Measurements from ENCODE around the gene MIDN. TPM values are rescaled to one million over a fixed set of nuclear protein-coding genes. Genes with fewer than 3 reads are reported as not detected.
A peak's percentile ranks its signal among the peaks of the same experiment; 100 is the strongest.

Gene MIDN
- total RNA-seq, 2 donors from 2014 or later, result 35.8 to 42.9 TPM

GRCh38 chr19:1252221-1252820 is 3.9 kb downstream of the MIDN start:
- Histone ChIP-seq H3K27ac (peak overlapping the region; percentile 97 to 100), H3K4me3 (peak overlapping the region; percentile 87 to 95), H3K36me3 (peaks cover 16 to 31% of the 10 kb centered on the region in 2 donors), H3K27me3 (replicated peaks; ENCODE audit: insufficient read depth) (no peaks in the 10 kb centered on the region), H3K9me3 (no peaks in the 10 kb centered on the region), H3K4me1 (replicated peaks) (peaks cover 36% of the 10 kb centered on the region)
- WGBS, result 0% methylated on average over 22 of the region's 30 CpGs
- intact Hi-C loops (cut with DNase I), result no loop called here
- no peak for TF ChIP-seq POLR2A (IDR thresholded peaks at IDR 0.05)
- peak; percentile 75 for TF ChIP-seq POLR2AphosphoS5 (IDR thresholded peaks at IDR 0.05)
- TF ChIP-seq, protein P1, sequence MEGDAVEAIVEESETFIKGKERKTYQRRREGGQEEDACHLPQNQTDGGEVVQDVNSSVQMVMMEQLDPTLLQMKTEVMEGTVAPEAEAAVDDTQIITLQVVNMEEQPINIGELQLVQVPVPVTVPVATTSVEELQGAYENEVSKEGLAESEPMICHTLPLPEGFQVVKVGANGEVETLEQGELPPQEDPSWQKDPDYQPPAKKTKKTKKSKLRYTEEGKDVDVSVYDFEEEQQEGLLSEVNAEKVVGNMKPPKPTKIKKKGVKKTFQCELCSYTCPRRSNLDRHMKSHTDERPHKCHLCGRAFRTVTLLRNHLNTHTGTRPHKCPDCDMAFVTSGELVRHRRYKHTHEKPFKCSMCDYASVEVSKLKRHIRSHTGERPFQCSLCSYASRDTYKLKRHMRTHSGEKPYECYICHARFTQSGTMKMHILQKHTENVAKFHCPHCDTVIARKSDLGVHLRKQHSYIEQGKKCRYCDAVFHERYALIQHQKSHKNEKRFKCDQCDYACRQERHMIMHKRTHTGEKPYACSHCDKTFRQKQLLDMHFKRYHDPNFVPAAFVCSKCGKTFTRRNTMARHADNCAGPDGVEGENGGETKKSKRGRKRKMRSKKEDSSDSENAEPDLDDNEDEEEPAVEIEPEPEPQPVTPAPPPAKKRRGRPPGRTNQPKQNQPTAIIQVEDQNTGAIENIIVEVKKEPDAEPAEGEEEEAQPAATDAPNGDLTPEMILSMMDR (IDR thresholded peaks at IDR 0.05), result no peak
- peak; percentile 94 for DNase-seq (ENCODE audit: low spot score)

DNA sequence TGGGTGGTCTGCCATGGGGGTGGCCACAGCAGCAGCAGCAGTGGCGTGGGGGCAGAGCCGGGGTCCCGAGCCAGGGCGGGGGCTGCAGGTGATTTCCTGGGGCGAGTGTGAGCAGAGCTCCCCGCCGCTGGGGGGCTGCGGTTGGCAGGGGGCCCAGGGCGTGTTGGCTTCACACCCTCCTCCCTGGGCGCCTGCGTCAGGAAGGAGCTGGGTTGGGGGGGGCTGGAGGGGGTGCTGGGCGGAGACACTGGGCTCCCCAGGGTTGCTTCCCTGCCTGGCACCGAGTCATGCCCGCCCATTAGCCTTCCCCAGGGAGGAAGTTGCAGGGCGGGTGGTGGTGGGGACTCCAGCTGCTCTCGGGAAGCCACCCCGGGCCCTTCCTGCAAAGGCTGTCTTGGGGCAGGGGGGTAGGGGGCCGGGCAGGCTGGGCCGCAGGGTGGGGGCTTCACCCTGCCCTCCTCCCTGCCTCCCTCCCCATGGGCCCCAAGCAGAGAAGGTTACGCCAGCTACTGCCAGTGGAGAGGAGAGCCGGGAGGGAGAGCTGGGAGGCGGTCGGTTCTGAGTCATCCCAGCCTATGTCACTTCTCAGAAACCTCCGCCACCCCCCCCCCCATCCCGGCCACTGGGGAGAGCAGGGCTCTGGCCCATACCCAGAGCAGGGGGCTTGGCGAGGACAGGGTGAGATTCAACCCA is 4.6 kb downstream of the MIDN start:
- H3K4me1 ChIP-seq (replicated peaks), result peaks cover 36% of the 10 kb centered on the region

GRCh38 chr19:1253514-1254080 is 5.2 kb downstream of the MIDN start:
- H3K27me3 ChIP-seq (replicated peaks; ENCODE audit: insufficient read depth), result no peaks in the 10 kb centered on the region
- peak overlapping the region; percentile 87 to 95 for H3K4me3 ChIP-seq
- peaks cover 16 to 31% of the 10 kb centered on the region in 2 donors for H3K36me3 ChIP-seq
- TF ChIP-seq POLR2AphosphoS5 (IDR thresholded peaks at IDR 0.05), result peak; percentile 25
- no peak for TF ChIP-seq POLR2A (IDR thresholded peaks at IDR 0.05)
- TF ChIP-seq, protein P1 (IDR thresholded peaks at IDR 0.05), result no peak
- 25% methylated on average over 23 of the region's 23 CpGs for WGBS
- DNase-seq (ENCODE audit: low spot score), result peak; percentile 76
- intact Hi-C loops (cut with DNase I), result no loop called here
- peaks cover 39% of the 10 kb centered on the region for H3K4me1 ChIP-seq (replicated peaks)
- peak overlapping the region; percentile 97 to 100 for H3K27ac ChIP-seq
- no peaks in the 10 kb centered on the region for H3K9me3 ChIP-seq

More for the DNA sequence above, 4.6 kb downstream of the MIDN start:
- no peaks in the 10 kb centered on the region for H3K27me3 ChIP-seq (replicated peaks; ENCODE audit: insufficient read depth)
- intact Hi-C loops (cut with DNase I), result no loop called here
- H3K4me3 ChIP-seq, result peak overlapping the region; percentile 87 to 95
- DNase-seq (ENCODE audit: low spot score), result peak; percentile 91
- H3K36me3 ChIP-seq, result peaks cover 16 to 31% of the 10 kb centered on the region in 2 donors
- no peaks in the 10 kb centered on the region for H3K9me3 ChIP-seq
- peak overlapping the region; percentile 97 to 100 for H3K27ac ChIP-seq
- TF ChIP-seq, protein P1 (IDR thresholded peaks at IDR 0.05), result peak in 1 of 4 experiments; percentile 18
- peak; percentile 39 for TF ChIP-seq POLR2AphosphoS5 (IDR thresholded peaks at IDR 0.05)
- TF ChIP-seq POLR2A (IDR thresholded peaks at IDR 0.05), result no peak
- 2% methylated on average over 11 of the region's 26 CpGs for WGBS

DNA sequence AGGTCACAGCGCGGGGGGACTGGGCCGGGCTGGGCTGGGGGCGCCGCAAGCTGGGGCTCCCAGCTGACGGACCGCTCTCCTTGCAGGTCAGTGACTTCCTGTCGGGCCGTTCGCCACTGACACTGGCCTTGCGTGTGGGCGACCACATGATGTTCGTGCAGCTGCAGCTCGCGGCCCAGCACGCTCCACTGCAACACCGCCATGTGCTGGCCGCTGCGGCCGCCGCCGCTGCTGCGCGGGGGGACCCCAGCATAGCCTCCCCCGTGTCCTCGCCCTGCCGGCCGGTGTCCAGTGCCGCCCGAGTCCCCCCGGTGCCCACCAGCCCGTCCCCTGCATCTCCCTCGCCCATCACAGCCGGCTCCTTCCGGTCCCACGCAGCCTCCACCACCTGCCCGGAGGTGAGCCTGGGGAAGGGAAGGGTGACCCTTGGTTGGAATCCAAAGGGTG is 5.7 kb downstream of the MIDN start:
- DNase-seq (ENCODE audit: low spot score), result peak; percentile 19
- intact Hi-C loops (cut with DNase I), result no loop called here
- peaks cover 16 to 31% of the 10 kb centered on the region in 2 donors for H3K36me3 ChIP-seq
- peaks cover 43% of the 10 kb centered on the region for H3K4me1 ChIP-seq (replicated peaks)
- peak overlapping the region; percentile 97 to 100 for H3K27ac ChIP-seq
- no peaks in the 10 kb centered on the region for H3K27me3 ChIP-seq (replicated peaks; ENCODE audit: insufficient read depth)
- 68% methylated on average over 36 of the region's 37 CpGs for WGBS
- no peaks in the 10 kb centered on the region for H3K9me3 ChIP-seq
- TF ChIP-seq, protein P1 (IDR thresholded peaks at IDR 0.05), result no peak
- TF ChIP-seq POLR2A (IDR thresholded peaks at IDR 0.05) (no peak), POLR2AphosphoS5 (IDR thresholded peaks at IDR 0.05) (no peak)
- peak overlapping the region; percentile 87 to 95 for H3K4me3 ChIP-seq
